D721Med (cell line): Measurements from ENCODE around the gene CTPS1.

Experiments used
- DNase-seq: peaks from one replicate; pipeline ENCODE4 v3.0.0; 2011; ENCODE audit warnings: low spot score; ENCODE audit not compliant: insufficient read length
- FAIRE-seq: peaks from 2 replicates; lab custom pipeline; 2011; peaks lifted over from hg19 to GRCh38; lab: Jason Lieb, UNC
- CTCF ChIP-seq: IDR thresholded peaks from 2 replicates; pipeline ENCODE4 v1.5.1; 2012; ENCODE audit warnings: mild to moderate bottlenecking, control low read depth; ENCODE audit not compliant: insufficient read depth; ENCODE audit errors: missing control alignments

CTPS1 gene

GRCh38 chr1:41030872-41031616 lies 51.5 kb downstream of the CTPS1 start:
- DNase-seq (no peak), FAIRE-seq (no peak)
- TF ChIP-seq CTCF = no peak

- TF ChIP-seq CTCF = no peak
- DNase-seq (no peak), FAIRE-seq (no peak)
These were observed 52.7 kb downstream of the CTPS1 start for GRCh38 chr1:41032147-41032546.

GRCh38 chr1:41033272-41033671 lies 53.8 kb downstream of the CTPS1 start:
- no peak for DNase-seq
- FAIRE-seq = no peak
- no peak for TF ChIP-seq CTCF

- no peak for TF ChIP-seq CTCF
These were observed 57.8 kb downstream of the CTPS1 start for GRCh38 chr1:41037116-41037903.

GRCh38 chr1:41038110-41038509 lies 58.6 kb downstream of the CTPS1 start:
- no peak for FAIRE-seq
- no peak for DNase-seq
- no peak for TF ChIP-seq CTCF

More at GRCh38 chr1:41037116-41037903, 57.8 kb downstream of the CTPS1 start:
- FAIRE-seq (no peak), DNase-seq (no peak)

- FAIRE-seq = no peak
- no peak for TF ChIP-seq CTCF
These were observed 62.2 kb downstream of the CTPS1 start for GRCh38 chr1:41041614-41042270.

More at GRCh38 chr1:41041614-41042270, 62.2 kb downstream of the CTPS1 start:
- DNase-seq = no peak
